Measurements from ENCODE around the gene COX4I1. TPM values are rescaled to one million over a fixed set of nuclear protein-coding genes. Genes with fewer than 3 reads are reported as not detected.
"Not testable (repeated sequence)": the region's sequence is repeated elsewhere in the genome, so short reads cannot be mapped to it uniquely, and the experiment has no call there.

Gene COX4I1
- total RNA-seq, 2 donors from 2014 or later, result 220 to 234 TPM

- ATAC-seq (ENCODE audit: insufficient number of reproducible peaks, low FRiP score, low read depth), result no peak
Measured at GRCh38 chr16:85806539-85806938, 7.0 kb downstream of the COX4I1 start.

DNA sequence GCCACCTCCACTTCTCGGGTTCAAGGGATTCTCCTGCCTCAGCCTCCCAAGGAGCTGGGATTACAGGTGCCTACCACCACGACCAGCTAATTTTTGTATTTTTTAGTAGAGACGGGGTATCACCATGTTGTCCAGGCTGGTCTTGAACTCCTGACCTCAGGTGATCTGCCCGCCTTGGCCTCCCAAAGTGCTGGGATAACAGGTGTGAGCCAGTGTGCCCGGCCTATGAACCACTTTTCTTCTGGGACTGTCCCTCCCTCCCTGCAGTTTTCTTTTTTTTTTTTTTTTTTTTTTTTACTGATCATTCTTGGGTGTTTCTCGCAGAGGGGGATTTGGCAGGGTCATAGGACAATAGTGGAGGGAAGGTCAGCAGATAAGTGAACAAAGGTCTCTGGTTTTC is 7.8 kb downstream of the COX4I1 start:
- not testable (repeated sequence) for DNase-seq (ENCODE audit: low spot score)

More at GRCh38 chr16:85806539-85806938, 7.0 kb downstream of the COX4I1 start:
- Histone ChIP-seq H3K27ac (no peak overlapping the region), H3K4me3 (no peak overlapping the region), H3K27me3 (replicated peaks; ENCODE audit: insufficient read depth) (no peaks in the 10 kb centered on the region), H3K4me1 (ENCODE audit: control insufficient read depth in 1 of 2, low read depth in 2 of 2) (no peaks in the 10 kb centered on the region), H3K9me3 (no peaks in the 10 kb centered on the region), H3K36me3 (peaks cover 31% of the 10 kb centered on the region)
- TF ChIP-seq, protein P1, sequence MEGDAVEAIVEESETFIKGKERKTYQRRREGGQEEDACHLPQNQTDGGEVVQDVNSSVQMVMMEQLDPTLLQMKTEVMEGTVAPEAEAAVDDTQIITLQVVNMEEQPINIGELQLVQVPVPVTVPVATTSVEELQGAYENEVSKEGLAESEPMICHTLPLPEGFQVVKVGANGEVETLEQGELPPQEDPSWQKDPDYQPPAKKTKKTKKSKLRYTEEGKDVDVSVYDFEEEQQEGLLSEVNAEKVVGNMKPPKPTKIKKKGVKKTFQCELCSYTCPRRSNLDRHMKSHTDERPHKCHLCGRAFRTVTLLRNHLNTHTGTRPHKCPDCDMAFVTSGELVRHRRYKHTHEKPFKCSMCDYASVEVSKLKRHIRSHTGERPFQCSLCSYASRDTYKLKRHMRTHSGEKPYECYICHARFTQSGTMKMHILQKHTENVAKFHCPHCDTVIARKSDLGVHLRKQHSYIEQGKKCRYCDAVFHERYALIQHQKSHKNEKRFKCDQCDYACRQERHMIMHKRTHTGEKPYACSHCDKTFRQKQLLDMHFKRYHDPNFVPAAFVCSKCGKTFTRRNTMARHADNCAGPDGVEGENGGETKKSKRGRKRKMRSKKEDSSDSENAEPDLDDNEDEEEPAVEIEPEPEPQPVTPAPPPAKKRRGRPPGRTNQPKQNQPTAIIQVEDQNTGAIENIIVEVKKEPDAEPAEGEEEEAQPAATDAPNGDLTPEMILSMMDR (IDR thresholded peaks at IDR 0.05), result no peak
- DNase-seq (ENCODE audit: low spot score), result no peak

GRCh38 chr16:85808104-85808503 is 8.6 kb downstream of the COX4I1 start:
- not testable (repeated sequence) for H3K27me3 ChIP-seq (replicated peaks; ENCODE audit: insufficient read depth); H3K27ac ChIP-seq; ATAC-seq (ENCODE audit: insufficient number of reproducible peaks, low FRiP score, low read depth); H3K9me3 ChIP-seq; H3K4me1 ChIP-seq (ENCODE audit: control insufficient read depth in 1 of 2, low read depth in 2 of 2); H3K4me3 ChIP-seq; DNase-seq (ENCODE audit: low spot score)
- peaks cover 29% of the 10 kb centered on the region for H3K36me3 ChIP-seq

More for the DNA sequence above, 7.8 kb downstream of the COX4I1 start:
- H3K4me3 ChIP-seq; ATAC-seq (ENCODE audit: insufficient number of reproducible peaks, low FRiP score, low read depth); H3K27ac ChIP-seq; H3K4me1 ChIP-seq (ENCODE audit: control insufficient read depth in 1 of 2, low read depth in 2 of 2); H3K9me3 ChIP-seq; H3K27me3 ChIP-seq (replicated peaks; ENCODE audit: insufficient read depth): not testable (repeated sequence)
- peaks cover 31% of the 10 kb centered on the region for H3K36me3 ChIP-seq

- no peaks in the 10 kb centered on the region for H3K4me1 ChIP-seq (ENCODE audit: control insufficient read depth in 1 of 2, low read depth in 2 of 2)
- no peak for DNase-seq (ENCODE audit: low spot score)
- ATAC-seq (ENCODE audit: insufficient number of reproducible peaks, low FRiP score, low read depth), result no peak
Measured at GRCh38 chr16:85808926-85809325, 9.4 kb downstream of the COX4I1 start.

GRCh38 chr16:85809645-85810044 is 10.2 kb downstream of the COX4I1 start:
- Histone ChIP-seq H3K27ac (no peak overlapping the region), H3K9me3 (no peaks in the 10 kb centered on the region), H3K27me3 (replicated peaks; ENCODE audit: insufficient read depth) (no peaks in the 10 kb centered on the region), H3K36me3 (peaks cover 27% of the 10 kb centered on the region), H3K4me1 (ENCODE audit: control insufficient read depth in 1 of 2, low read depth in 2 of 2) (no peaks in the 10 kb centered on the region), H3K4me3 (no peak overlapping the region)
- ATAC-seq (ENCODE audit: insufficient number of reproducible peaks, low FRiP score, low read depth) (no peak), DNase-seq (ENCODE audit: low spot score) (no peak)
- TF ChIP-seq, protein P1 (IDR thresholded peaks at IDR 0.05), result no peak

More at GRCh38 chr16:85808926-85809325, 9.4 kb downstream of the COX4I1 start:
- Histone ChIP-seq H3K27ac (no peak overlapping the region), H3K4me3 (no peak overlapping the region), H3K9me3 (no peaks in the 10 kb centered on the region), H3K36me3 (peaks cover 29% of the 10 kb centered on the region), H3K27me3 (replicated peaks; ENCODE audit: insufficient read depth) (no peaks in the 10 kb centered on the region)
- TF ChIP-seq, protein P1 (IDR thresholded peaks at IDR 0.05), result no peak

DNA sequence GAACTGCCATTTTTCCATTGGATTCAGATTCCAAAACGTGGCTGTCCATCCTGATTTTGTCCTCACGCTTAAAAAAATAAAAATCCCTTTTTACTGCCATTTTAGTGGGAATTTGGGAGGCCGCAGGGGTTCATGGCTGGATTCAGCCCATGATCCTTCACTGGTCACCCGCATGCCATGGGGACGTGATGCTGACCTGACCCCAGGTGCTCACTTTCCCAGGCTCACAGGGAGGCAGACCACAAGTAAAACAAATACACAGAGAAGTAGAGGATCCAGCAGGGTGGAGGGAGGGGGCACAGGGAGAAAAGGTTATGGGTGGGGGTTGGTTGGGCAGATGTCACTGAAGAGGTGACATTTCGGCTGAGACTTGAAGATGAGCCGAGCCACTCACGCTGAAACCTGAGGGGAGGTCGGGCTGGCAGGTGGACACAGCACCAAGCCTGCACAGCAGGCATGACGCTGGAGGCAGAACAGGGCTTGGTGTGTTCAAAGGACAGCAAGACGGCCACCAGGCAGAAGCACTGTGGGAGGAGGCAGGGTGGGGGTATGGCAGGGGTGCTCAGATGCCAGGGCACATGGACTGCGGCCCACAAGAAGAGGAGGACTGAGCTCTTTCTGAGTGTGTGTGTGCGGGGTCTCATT is 10.7 kb downstream of the COX4I1 start:
- Histone ChIP-seq H3K27ac (no peak overlapping the region), H3K4me1 (ENCODE audit: control insufficient read depth in 1 of 2, low read depth in 2 of 2) (no peaks in the 10 kb centered on the region), H3K27me3 (replicated peaks; ENCODE audit: insufficient read depth) (no peaks in the 10 kb centered on the region), H3K4me3 (no peak overlapping the region), H3K36me3 (peaks cover 21% of the 10 kb centered on the region), H3K9me3 (no peaks in the 10 kb centered on the region)
- TF ChIP-seq, protein P1 (IDR thresholded peaks at IDR 0.05), result no peak
- DNase-seq (ENCODE audit: low spot score) (no peak), ATAC-seq (ENCODE audit: insufficient number of reproducible peaks, low FRiP score, low read depth) (no peak)
